Ectodermal cell (in vitro differentiated cells): Measurements from ENCODE around the gene PRAMEF15.
"Not testable (repeated sequence)": the region's sequence is repeated elsewhere in the genome, so short reads cannot be mapped to it uniquely, and the experiment has no call there.

Experiments used
- H3K27ac ChIP-seq: 2 replicates; pipeline ENCODE4 v1.7.0; 2013; ENCODE audit warnings: mild to moderate bottlenecking, low read depth, low read length; ENCODE audit not compliant: insufficient read depth, poor library complexity, severe bottlenecking
- H3K27me3 ChIP-seq: 2 replicates; pipeline ENCODE4 v1.7.0; 2013; ENCODE audit warnings: mild to moderate bottlenecking, low read length; ENCODE audit not compliant: insufficient read depth, control insufficient read depth, poor library complexity, severe bottlenecking
- H3K36me3 ChIP-seq: one replicate; pipeline ENCODE4 v1.7.0; 2013; ENCODE audit warnings: low read length; ENCODE audit not compliant: control insufficient read depth, insufficient read depth
- H3K4me1 ChIP-seq: one replicate; pipeline ENCODE4 v1.7.0; 2013; ENCODE audit warnings: low read length; ENCODE audit not compliant: control insufficient read depth, insufficient read depth
- H3K4me3 ChIP-seq: 2 replicates; pipeline ENCODE4 v1.7.0; 2013; ENCODE audit warnings: low read depth, low read length, control low read depth; ENCODE audit not compliant: insufficient read depth
- H3K9me3 ChIP-seq: 2 replicates; pipeline ENCODE4 v1.7.0; 2013; ENCODE audit warnings: mild to moderate bottlenecking, low read length, moderate library complexity; ENCODE audit not compliant: control insufficient read depth
- WGBS, 2 experiments: methylation state at CpG; one replicate each; pipeline ENCODE4 v1.1.7; 2013; ENCODE audit warnings: missing lambda C conversion rate in 2 of 2; 5-methylcytosine and 5-hydroxymethylcytosine counted together

Gene PRAMEF15

DNA sequence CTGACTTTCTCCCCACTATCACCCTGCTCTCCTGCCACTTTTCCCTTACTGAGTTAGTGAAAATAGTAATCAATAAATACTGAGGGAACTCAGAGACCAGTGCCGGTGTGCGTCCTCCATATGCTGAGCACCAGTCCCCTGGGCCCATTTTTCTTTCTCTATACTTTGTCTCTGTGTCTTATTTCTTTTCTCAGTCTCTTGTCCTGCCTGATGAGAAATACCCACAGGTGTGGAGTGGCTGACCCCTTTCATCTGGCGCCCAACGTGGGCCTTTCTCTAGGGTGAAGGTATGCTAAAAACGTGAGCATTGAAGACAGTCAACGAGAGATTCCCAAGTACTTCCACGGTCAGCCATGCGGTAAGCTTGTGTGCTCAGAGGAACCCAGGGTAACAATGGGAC, 38.1 kb downstream of the PRAMEF15 start:
- 80 to 85% methylated on average over 4 of the region's 8 CpGs for WGBS, 2 experiments

DNA sequence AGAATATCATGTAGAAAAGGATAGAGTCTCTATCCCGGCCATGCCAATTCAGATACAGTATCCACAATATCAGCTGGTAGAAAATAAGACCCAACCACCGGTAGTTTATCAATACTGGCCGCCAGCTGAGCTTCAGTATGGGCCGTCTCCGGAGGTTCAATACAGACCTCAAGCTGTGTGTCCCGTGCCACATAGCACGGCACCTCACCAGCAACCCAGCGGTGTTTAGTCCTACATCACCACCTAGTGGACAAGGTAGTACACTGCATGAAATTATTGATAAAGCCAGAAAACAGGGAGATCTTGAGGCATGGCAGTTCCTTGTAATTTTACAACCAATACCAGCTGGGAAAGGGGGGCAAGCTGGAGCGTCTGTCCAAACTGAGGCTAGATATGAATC, 39.1 kb downstream of the PRAMEF15 start:
- H3K36me3 ChIP-seq, H3K27me3 ChIP-seq, H3K9me3 ChIP-seq, H3K4me3 ChIP-seq, H3K27ac ChIP-seq, H3K4me1 ChIP-seq: not testable (repeated sequence)
- WGBS, 2 experiments: no CpG with 5 or more reads among the region's 9 CpGs

More for the DNA sequence above, 38.1 kb downstream of the PRAMEF15 start:
- H3K4me3 ChIP-seq, H3K27ac ChIP-seq, H3K9me3 ChIP-seq, H3K36me3 ChIP-seq, H3K27me3 ChIP-seq, H3K4me1 ChIP-seq: not testable (repeated sequence)

DNA sequence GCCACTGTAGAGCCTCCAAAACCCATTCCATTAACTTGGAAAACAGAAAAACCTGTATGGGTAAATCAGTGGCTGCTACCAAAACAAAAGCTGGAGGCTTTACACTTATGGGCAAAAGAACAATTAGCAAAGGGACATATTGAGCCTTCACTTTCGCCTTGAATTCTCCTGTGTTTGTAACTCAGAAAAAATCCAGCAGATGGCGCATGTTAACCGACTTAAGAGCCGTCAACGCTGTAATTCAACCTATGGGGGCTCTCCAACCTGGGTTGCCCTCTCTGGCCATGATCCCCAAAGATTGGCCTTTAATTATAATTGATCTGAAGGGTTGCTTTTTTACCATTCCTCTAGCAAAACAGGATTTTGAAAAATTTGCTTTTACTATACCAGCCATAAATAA, 41.4 kb downstream of the PRAMEF15 start:
- H3K27me3 ChIP-seq, H3K9me3 ChIP-seq, H3K4me1 ChIP-seq, H3K27ac ChIP-seq, H3K4me3 ChIP-seq, H3K36me3 ChIP-seq: not testable (repeated sequence)
- 1 to 2% methylated on average over 5 of the region's 5 CpGs for WGBS, 2 experiments

DNA sequence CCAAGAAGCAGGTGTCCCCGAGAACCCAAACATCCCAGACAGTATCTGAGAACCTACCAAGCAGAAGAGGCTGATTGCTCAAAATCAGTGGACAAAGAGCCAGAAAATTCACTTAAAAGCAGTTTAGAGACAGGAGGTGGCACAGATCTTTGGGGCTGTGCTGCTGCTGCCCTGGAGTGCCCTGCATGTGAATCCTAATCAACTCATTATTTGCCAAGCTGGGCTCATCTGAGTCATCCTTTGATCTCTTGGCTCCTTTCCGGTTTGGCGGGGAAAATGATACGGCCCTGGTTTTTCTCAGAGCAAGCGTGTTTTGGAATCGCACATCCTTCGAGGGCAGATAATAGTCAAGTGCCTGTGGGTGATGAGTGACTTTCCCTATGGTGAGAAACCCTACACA, 47.0 kb downstream of the PRAMEF15 start:
- not testable (repeated sequence) for H3K27ac ChIP-seq, H3K4me3 ChIP-seq, H3K4me1 ChIP-seq, H3K27me3 ChIP-seq, H3K36me3 ChIP-seq, H3K9me3 ChIP-seq
- no CpG with 5 or more reads among the region's 7 CpGs for WGBS, 2 experiments

DNA sequence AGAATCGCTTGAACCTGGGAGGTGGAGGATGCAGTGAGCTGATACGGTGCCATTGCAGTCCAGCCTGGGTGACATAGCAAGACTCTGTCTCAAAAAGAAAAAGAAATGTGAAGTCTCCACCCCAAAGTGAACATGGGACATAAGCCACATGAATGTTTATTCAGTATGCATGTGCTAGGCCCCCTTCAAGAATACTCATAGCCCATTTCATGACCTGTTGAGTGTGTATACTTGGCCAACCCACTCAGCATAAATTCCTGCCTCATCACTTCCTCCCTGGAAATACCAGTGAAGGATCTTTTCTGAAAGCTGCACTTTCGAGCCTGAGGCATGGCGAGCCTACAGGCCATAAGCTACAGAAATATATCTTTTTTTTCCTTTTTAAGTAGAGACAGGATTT, 49.5 kb downstream of the PRAMEF15 start:
- H3K36me3 ChIP-seq: not testable (repeated sequence)

DNA sequence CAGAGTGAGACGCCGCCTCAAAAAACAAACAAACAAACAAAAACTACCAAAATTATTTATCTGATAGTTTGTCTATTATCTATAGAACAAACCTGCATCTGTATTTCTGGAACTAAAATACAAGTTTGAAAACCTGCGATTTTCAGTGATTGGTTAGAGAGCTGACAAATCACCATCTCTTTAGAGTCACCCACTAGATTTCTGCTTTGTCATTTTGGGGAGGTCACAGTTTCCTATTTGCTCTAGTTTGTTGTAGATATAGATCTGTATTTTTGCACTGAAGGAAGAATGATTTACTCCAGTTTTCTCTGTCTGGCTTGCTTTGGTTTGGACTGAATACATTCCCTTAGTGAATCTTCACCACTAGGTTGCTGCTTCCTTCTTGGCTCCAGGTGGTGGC, 51.2 kb downstream of the PRAMEF15 start:
- not testable (repeated sequence) for H3K27me3 ChIP-seq, H3K4me3 ChIP-seq, H3K4me1 ChIP-seq, H3K27ac ChIP-seq, H3K9me3 ChIP-seq, H3K36me3 ChIP-seq
- WGBS, 2 experiments: 75 to 90% methylated on average over 1 of the region's 3 CpGs

More for the DNA sequence above, 49.5 kb downstream of the PRAMEF15 start:
- H3K9me3 ChIP-seq, H3K4me3 ChIP-seq, H3K4me1 ChIP-seq, H3K27ac ChIP-seq, H3K27me3 ChIP-seq: not testable (repeated sequence)
- WGBS, 2 experiments: no CpG with 5 or more reads among the region's 4 CpGs

DNA sequence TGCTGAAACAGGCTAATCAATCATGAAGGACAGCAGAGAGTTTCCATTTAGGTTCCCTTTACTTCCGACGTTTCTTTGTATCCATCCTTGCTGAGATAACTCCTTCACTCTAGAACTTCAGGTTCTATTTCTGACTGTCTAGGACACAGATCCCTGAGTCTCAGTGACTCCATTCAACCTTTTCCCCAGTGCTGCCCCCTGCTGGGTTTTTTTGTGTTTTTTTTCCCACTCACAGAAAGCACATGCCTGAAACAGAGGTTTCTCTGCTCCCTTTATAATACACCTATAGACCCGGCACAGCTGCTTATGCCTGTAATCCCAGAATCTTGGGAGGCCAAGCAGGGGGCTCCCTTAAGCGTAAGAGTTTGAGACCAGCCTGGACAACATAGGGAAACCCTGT, 53.2 kb downstream of the PRAMEF15 start:
- not testable (repeated sequence) for H3K4me3 ChIP-seq, H3K27ac ChIP-seq, H3K36me3 ChIP-seq, H3K4me1 ChIP-seq, H3K9me3 ChIP-seq, H3K27me3 ChIP-seq
- WGBS, 2 experiments: 89 to 92% methylated on average over 2 to 3 of the region's 4 CpGs
